Mesodermal cell (in vitro differentiated cells): Measurements from ENCODE around the gene STXBP6.

Source experiments
- H3K27ac ChIP-seq: 2 replicates; pipeline ENCODE4 v1.7.0; 2013; ENCODE audit warnings: mild to moderate bottlenecking, low read depth, low read length, moderate library complexity; ENCODE audit not compliant: severe bottlenecking
- H3K36me3 ChIP-seq: 2 replicates; pipeline ENCODE4 v1.7.1; 2013; ENCODE audit warnings: mild to moderate bottlenecking, low read length, moderate library complexity; ENCODE audit not compliant: control insufficient read depth, insufficient read depth
- H3K4me1 ChIP-seq: one replicate; pipeline ENCODE4 v1.7.1; 2013; ENCODE audit warnings: mild to moderate bottlenecking, low read length; ENCODE audit not compliant: insufficient read depth, control insufficient read depth, poor library complexity, severe bottlenecking
- H3K4me3 ChIP-seq: 2 replicates; pipeline ENCODE4 v1.7.0; 2013; ENCODE audit warnings: low read length, control low read depth, mild to moderate bottlenecking; ENCODE audit not compliant: insufficient read depth, poor library complexity, severe bottlenecking; ENCODE audit errors: extremely low read depth
- H3K9me3 ChIP-seq: 2 replicates; pipeline ENCODE4 v1.7.1; 2013; ENCODE audit warnings: mild to moderate bottlenecking, low read length, moderate library complexity; ENCODE audit not compliant: control insufficient read depth
- WGBS, 2 experiments: methylation state at CpG; one replicate each; pipeline ENCODE4 v1.1.5; 2013; ENCODE audit warnings: missing lambda C conversion rate in 2 of 2; ENCODE audit not compliant: insufficient coverage in 2 of 2; 5-methylcytosine and 5-hydroxymethylcytosine counted together

The STXBP6 gene

DNA sequence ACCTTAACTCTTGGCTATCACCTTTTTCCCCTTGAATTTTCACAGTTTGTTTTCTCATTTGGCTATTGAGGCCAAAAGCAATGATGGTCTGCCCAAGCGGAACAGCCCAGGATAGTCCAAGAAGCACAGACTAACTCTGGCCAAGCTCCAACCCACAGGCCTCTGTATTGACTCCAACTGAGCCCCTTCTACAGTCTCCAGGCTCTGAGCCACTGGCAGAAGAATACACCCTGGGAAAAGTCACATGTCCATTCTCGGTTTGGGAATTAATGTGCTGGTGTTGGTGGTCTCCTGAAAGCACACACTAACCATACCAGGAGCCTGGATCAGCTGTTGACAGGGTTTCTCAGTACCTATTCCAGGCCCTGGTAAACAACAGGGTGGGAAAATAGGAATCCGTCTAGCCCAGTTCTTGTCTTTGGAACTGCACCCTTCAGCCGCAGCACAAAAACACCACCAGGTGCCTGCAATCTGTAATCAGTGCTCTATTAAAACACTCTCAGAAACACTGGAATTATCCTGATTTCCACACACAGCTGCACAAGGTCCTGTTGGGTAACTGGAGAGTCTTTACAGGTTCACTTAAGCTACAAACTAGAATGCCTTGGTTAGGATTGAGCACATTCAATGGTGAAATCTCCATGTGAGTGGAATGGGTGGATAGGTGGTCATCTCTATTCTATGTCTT is 63.6 kb downstream of the STXBP6 start:
- H3K27ac ChIP-seq, result no peak overlapping the region
- peaks cover 14% of the 10 kb centered on the region for H3K4me1 ChIP-seq
- no peaks in the 10 kb centered on the region for H3K9me3 ChIP-seq
- H3K4me3 ChIP-seq, result no peak overlapping the region
- 84 to 88% methylated on average over 3 of the region's 4 CpGs for WGBS, 2 experiments
- peaks cover 22% of the 10 kb centered on the region for H3K36me3 ChIP-seq

DNA sequence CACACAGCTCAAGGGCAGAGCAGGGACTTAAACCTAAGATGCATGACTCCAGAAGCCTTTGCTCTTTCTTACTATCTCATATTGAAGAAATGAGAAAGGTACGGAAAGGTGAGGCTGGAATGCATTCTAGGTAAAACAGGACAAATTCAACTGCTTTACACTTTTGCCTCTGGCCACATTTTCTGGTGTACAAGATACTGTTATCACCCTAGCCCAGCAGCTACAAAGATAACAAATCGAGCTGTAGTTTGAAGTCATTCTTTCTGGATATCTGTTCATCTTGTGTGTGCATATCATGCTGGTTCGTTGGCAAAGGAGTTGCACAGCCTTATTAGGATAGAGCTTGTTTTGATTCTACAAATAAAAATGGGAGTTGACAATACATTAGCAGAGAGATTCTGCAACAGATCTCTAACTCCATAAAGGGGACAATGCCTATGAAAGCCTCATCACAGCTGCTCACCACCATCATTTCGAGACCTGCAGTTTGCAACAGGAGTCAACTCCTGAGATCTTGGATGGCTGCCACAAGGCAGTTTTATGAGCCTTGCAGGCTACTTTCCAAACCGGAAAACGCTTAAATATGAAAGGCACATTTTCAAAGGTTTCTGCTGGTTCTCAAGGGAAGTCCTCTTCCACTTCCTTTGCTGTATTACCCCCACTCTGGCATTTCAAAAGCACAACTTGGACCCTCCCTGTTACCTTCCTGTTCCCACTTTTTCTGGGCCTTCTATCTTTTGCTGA is 64.9 kb downstream of the STXBP6 start:
- Histone ChIP-seq H3K9me3 (no peaks in the 10 kb centered on the region), H3K4me1 (peaks cover 20% of the 10 kb centered on the region), H3K27ac (no peak overlapping the region), H3K4me3 (no peak overlapping the region), H3K36me3 (peaks cover 20% of the 10 kb centered on the region)
- WGBS, 2 experiments, result 89 to 93% methylated on average over 5 to 6 of the region's 6 CpGs

DNA sequence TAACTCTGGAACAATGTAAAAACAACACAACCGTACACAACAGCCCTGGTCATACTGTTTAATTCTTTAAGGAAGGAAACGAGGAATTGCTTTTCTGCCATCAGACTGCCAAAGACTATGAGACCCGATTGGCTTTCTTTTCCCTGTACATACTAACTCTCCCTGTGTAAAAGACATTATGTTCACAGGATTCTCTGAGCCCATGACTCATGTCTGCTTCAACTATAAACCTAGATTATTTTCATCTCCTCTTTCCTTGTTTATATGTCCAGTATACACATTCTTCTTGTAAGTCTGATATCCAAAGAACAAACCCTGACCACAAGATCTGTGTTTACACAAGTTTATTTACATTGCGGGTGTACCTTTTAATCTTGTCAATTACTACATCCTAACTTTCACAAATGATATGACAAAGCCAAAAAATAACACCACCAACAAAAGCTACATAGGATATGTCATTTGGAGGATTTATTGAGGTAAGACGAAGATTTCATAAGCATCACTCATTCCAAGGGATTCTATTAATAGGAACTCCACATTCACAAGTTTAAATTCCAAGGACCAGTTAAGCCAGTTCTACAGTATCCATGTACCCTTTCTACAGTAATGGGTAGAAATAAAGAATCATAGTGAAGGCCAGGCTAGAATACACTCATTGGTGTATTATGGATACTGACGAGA is 67.3 kb downstream of the STXBP6 start:
- H3K27ac ChIP-seq, result no peak overlapping the region
- H3K9me3 ChIP-seq, result no peaks in the 10 kb centered on the region
- H3K4me1 ChIP-seq, result peaks cover 31% of the 10 kb centered on the region
- 82 to 100% methylated on average over 3 of the region's 6 CpGs for WGBS, 2 experiments
- H3K4me3 ChIP-seq, result no peak overlapping the region
- H3K36me3 ChIP-seq, result peaks cover 11% of the 10 kb centered on the region

DNA sequence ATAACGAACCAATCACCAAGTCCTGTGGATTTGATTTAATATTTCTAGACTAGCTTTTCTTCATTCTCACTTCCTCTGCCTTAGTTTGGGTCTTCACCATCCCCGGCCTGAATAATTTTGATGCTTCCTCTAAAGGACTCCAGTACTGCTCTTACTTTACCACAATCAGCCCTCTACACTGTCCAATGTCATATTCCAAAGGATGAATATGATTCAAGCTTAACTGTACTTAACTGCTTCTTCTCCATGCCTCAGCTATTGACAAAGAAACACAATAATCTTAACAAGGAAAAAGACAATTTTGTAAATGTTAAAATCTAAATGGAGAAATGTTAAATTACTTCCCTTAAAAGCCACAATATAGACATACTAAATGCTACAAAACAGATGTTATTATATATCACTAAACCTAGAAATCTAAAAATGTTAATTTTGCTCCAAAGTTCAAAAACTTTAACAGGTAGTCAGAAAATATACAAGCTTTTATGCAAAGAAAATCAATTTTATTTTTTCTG is 70.2 kb downstream of the STXBP6 start:
- H3K36me3 ChIP-seq, result no peaks in the 10 kb centered on the region
- no peaks in the 10 kb centered on the region for H3K9me3 ChIP-seq
- H3K27ac ChIP-seq, result peak overlapping the region; percentile 39
- H3K4me3 ChIP-seq, result no peak overlapping the region
- 71 to 77% methylated on average over 2 of the region's 2 CpGs for WGBS, 2 experiments
- peaks cover 22% of the 10 kb centered on the region for H3K4me1 ChIP-seq

DNA sequence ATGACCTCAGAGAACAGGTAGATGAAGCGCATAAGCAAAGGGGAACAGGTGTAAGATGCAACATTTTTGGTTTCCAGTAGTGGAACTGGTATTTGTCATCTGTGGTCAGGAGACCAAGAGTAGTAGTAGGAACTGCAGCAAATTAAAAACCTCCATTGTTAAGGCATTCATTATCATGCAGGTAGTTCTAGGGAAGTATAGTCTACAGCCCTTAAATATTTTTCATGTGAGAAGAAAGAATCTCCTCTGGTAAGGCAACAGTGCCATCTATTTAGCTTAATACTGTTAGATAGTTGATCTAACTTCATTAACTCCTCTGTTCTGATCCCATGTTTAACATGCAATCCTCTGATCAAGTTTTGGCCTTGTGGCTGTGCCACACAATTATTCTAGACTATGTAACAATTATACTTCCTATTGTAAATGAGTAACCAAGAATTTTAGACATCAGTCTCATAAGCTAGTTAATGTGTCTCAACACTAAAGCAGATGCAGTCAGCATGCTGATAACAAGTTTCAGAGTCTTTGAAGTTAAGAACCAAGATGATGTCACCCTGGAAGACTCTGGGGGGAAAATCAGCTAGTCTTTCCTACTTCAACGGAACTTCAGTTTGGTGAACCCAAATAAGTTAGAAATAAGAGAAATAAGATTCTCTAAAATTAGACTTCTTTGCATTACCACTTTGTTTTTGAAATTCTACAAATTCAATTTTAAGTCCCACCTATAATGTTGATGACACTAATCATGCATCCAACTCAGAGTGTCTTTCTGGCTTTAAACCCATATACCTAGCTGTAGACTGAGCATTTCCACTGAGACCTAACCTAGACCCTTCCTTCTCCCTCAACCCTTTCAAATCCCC is 70.9 kb downstream of the STXBP6 start:
- Histone ChIP-seq H3K36me3 (no peaks in the 10 kb centered on the region), H3K4me3 (no peak overlapping the region), H3K9me3 (no peaks in the 10 kb centered on the region), H3K4me1 (peaks cover 22% of the 10 kb centered on the region), H3K27ac (peak overlapping the region; percentile 58)
- 92 to 100% methylated on average over 1 of the region's 2 CpGs for WGBS, 2 experiments

DNA sequence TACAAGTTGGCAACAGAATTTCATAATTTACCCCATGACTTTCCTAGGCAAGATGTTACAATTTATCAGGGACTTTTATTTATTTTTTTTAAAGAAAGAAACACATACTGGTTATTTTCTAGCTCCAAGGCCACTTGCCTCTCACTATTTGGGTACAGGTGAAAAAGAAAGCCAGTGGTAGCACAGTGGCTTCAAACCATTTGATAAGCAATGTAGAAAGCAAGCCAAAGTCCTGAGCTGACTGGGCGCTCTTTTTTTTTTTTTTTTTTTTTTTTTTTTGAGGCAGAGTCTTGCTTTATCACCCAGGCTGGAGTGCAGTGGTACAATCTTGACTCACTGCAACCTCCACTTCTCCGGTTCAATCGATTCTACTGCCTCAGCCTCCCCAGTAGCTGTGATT is 73.3 kb downstream of the STXBP6 start:
- Histone ChIP-seq H3K9me3 (no peaks in the 10 kb centered on the region), H3K4me1 (peaks cover 19% of the 10 kb centered on the region), H3K27ac (no peak overlapping the region), H3K36me3 (no peaks in the 10 kb centered on the region), H3K4me3 (no peak overlapping the region)
- 94 to 100% methylated on average over 2 of the region's 3 CpGs for WGBS, 2 experiments

DNA sequence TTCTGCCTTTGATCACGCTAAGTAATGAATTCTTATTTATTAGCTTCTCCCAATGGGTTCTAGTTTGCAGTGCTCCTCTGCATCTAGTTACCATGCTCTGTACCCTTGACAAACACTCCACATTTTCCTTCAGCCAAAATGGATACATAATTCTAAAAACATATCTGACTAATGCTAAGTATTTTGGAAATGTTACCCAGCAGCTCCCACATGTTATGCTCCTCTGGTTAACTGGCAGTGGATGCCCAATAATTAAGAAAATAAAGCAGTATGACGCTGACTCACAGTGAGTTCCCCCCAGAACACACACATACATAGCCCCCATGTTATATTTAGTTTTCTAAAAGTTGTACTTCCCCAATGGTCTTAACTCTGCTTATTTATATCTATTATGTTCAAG is 74.6 kb downstream of the STXBP6 start:
- no peaks in the 10 kb centered on the region for H3K9me3 ChIP-seq
- H3K4me3 ChIP-seq, result no peak overlapping the region
- no peak overlapping the region for H3K27ac ChIP-seq
- H3K4me1 ChIP-seq, result peaks cover 21% of the 10 kb centered on the region
- 91 to 100% methylated on average over 1 of the region's 2 CpGs for WGBS, 2 experiments
- H3K36me3 ChIP-seq, result no peaks in the 10 kb centered on the region

DNA sequence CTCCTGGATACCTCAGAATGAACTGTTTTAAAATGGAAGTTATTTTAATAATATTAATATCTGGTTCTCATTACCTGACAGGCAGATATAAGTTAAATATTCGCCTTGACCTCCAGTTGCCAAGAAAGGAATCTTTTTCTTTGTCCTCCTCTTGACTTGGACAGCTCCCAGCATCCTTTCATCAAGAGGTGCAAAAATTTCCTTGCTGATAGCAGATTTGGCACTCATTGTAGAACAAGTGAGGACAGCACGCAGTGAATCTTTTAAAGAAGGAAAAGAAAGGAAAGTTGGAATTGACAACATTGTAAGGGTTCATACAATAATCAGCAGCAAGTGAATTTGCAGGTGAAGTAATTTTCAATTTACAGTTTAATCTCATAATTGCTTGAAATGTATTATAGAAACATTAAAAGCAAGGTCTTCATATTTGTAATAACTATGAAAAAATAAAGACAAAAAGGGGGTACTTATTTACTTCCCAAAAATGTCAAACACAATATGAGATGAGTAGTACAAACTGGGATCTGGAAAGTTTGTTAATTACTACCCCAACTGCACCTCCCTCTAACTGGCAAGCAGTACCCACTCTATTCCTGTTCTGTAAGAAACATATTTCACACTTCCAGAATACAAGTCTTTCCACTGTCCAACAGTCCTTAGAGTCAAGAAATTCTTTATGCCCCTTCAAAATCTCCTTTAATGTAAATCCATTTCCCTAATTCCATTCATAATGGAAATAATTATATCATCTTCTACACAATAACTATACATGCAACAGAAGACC is 75.2 kb downstream of the STXBP6 start:
- no peaks in the 10 kb centered on the region for H3K9me3 ChIP-seq
- WGBS, 2 experiments, result 80% methylated on average over 1 of the region's 2 CpGs; no CpG with 5 or more reads in 1 of the 2 experiments
- peaks cover 17% of the 10 kb centered on the region for H3K4me1 ChIP-seq
- H3K27ac ChIP-seq, result no peak overlapping the region
- no peak overlapping the region for H3K4me3 ChIP-seq
- no peaks in the 10 kb centered on the region for H3K36me3 ChIP-seq

DNA sequence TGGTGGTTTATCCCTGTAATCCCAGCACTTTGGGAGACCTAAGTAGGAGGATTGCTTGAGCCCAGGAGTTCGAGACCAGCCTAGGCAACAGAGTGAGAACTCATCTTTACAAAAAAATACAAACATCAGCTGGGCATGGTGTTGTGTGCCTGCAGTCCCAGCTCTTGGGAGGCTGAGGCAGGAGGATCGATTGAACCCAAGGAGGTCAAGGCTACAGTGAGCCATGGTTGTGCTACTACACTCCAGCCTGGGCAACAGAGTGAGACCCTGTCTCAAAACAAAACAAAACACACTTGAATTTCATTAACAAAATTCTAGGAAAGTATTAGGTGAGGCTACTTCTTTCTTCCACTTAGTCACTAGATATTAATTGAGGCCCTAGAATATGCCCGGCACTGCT is 77.1 kb downstream of the STXBP6 start:
- 88 to 92% methylated on average over 1 to 3 of the region's 3 CpGs for WGBS, 2 experiments
- Histone ChIP-seq H3K27ac (no peak overlapping the region), H3K9me3 (no peaks in the 10 kb centered on the region), H3K4me1 (peaks cover 11% of the 10 kb centered on the region), H3K4me3 (no peak overlapping the region), H3K36me3 (no peaks in the 10 kb centered on the region)

DNA sequence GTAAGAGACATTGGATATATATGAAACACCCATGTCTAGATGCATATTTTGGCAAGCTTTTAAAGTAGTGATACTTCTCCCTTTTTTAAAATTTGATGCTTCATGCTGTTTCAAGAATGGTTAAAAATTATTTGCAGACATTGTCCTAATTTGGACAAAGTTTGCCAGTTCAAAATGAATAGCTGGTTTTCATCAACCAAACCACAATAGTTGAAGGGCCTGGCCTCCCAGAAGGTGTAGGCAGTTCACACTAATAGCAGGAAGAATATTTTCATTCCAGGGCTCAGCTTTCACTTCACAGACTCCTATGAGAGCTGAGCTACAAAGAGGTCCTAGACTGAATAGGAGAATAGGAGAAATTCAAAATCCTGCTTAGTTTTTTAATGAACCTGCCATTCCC is 78.7 kb downstream of the STXBP6 start:
- Histone ChIP-seq H3K4me1 (peaks cover 18% of the 10 kb centered on the region), H3K36me3 (no peaks in the 10 kb centered on the region), H3K4me3 (no peak overlapping the region), H3K27ac (no peak overlapping the region), H3K9me3 (no peaks in the 10 kb centered on the region)
